NCI-H1436 (cell line): ENCODE results near the gene FBXL17.
"Not testable (repeated sequence)": the region's sequence is repeated elsewhere in the genome, so short reads cannot be mapped to it uniquely, and the experiment has no call there.

Experiments used
- DNase-seq: peaks from one replicate; lab custom pipeline; 2025; lab: John Stamatoyannopoulos, UW

The FBXL17 gene

DNA sequence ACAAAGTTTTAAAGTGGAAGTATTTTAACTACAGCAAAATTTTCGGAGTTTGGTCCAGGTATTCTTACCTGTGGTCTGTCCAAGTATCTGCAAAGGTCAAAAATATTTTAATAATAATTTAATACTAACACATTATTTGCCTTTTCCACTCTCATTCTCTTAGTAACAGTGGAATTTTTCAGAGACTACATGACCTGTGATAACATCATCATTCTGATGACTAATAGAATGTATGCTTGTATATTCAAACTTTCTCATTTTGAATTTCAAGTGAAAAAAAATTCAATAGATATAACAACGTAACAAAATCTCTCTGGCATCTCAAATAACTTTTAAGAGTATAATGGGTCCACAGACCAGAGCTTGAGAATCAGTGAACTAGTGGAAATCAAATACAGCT is 78.3 kb downstream of the FBXL17 start:
- no peak for DNase-seq

DNA sequence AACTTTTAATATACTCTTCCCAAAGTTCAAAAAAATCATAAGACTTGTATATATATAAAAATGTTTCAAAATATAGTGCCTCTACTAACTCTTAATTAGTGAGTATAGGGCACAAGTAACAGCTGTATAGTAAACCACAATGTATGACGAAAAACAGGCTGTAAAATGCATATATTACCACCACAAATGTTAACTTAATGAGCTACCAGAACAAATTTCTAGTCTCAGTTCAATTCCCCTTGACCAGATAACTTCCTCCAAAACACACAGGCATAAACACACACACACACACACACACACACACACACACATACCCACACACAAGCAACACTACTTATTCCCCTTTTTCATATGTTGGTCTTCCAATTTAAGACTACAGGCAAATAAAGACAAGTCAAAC is 78.8 kb downstream of the FBXL17 start:
- DNase-seq = no peak

- DNase-seq = no peak
Observed at GRCh38 chr5:108297042-108297601, 84.8 kb downstream of the FBXL17 start.

GRCh38 chr5:108295578-108296368 is 86.1 kb downstream of the FBXL17 start:
- DNase-seq = no peak

GRCh38 chr5:108280960-108281569 is 100.8 kb downstream of the FBXL17 start:
- DNase-seq = no peak

DNA sequence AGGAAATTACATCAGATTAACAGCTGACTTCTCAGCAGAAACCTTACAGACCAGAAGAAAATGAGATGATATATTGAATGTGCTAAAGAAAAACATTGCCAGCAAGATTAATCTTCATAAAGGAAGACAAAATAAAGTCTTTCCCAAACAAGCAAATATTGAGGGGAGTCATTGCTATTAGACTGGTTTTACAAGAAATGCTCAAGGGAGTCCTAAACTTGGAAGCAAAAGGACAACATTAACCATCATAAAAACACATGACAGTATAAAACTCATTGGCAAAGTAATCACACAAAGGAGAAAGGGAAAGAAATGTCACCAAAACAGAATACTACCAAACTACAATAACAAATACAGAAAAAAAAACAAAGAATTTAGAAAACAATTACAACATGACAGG is 101.7 kb downstream of the FBXL17 start:
- no peak for DNase-seq

DNA sequence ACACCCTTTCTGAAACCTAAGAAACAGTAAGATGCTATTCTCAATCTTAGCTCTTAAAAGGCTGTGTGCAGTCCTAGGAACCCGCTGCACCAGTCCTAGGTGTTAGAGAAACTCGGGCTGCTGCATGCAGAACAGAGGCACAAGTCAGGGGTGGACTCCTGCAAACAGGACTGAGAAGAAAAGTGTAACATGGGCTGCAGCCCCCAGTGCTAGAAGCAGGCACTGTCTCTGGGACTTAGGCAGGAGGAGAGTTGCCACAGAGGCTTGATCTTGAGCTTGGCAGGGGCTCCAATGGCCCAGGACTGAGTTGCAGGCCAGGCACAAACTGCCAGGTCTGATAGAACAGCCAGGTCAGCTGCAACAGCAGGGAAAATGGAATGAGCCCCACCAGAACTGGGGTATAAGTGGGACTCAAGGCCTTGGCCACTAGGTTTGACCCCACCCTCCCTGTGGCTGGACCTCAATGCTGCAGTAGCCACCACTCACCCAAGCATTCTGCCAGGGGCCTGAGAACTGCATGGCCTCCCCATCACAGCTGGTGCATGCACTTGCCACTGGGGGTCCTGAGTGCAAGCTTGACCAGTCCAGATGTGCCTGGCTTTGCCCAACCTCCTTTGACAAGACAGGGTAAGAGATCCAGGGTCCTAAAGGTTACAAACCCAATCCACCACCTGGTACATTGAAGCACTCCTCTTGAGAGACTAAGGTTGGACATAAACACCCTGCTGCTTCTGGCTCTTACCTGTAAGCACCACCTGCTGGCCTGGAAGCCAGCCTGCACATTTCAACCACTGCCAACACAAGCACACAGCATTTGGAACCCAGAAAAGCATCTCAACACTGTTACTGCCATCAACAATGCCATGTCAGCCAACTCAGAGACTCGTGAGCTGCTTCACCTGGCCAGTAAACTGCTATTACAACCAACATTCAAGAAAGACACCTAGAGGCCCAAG is 103.3 kb downstream of the FBXL17 start:
- DNase-seq = no peak

DNA sequence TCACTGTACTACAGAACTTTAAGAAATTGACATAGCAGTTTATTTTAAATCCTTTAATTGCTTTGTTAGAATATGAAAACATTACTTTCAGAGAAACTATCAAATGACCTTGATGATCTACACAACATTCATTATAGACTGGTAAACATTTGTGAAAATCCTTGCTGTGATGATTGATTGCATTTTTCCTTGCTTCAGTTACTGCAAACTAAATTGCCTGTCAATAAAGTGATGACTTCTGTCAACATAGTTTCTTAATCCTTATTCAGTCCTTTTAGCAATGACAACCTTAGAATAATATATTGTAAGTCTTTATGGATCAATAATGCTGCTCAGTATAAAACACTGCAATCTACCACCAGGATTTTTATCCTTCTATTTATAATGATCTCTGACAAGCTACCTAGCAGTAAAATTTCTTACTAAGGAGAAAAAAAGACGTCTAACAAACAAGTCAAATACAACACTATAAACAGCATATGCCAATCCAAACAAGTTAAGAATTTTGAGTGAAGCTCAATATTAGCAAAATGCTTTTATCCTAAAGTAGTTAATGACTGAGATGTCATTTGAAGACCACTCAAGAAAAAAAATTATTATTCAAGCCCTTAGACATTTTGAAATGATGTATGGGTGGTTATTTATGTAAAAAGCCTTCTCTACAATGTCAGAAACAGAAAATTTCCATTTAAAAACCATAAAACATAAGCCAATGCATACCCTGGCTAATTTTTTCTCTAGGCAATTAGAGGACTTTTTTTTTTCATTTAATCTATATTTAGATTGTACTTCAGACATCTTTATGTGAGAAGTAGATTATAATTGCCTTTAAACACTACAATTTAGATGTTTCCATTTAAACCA is 105.5 kb downstream of the FBXL17 start:
- no peak for DNase-seq

GRCh38 chr5:108274080-108274479 is 107.8 kb downstream of the FBXL17 start:
- DNase-seq = not testable (repeated sequence)

GRCh38 chr5:108271127-108271526 is 110.8 kb downstream of the FBXL17 start:
- no peak for DNase-seq

GRCh38 chr5:108266242-108266641 is 115.7 kb downstream of the FBXL17 start:
- DNase-seq = no peak

DNA sequence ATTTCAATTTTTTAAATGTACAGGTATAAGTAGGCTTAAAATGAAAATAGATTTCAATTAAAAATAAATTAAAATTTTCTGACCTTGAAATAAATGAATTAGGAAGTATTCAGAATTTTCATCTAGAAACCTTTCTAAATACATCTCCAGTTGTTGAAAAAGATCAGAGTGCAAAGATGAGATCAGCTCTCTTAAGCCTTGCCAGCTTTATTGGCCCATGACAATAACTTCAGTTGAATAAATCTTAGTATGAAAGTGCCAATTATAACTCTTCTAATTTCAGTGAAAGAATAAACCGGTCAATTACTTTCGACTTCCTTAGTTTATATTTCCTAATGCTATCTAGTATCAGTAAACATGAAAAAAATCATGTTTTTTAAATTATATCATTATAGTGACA is 117.4 kb downstream of the FBXL17 start:
- DNase-seq = no peak

- DNase-seq = no peak
Observed at GRCh38 chr5:108263338-108263737, 118.6 kb downstream of the FBXL17 start.

DNA sequence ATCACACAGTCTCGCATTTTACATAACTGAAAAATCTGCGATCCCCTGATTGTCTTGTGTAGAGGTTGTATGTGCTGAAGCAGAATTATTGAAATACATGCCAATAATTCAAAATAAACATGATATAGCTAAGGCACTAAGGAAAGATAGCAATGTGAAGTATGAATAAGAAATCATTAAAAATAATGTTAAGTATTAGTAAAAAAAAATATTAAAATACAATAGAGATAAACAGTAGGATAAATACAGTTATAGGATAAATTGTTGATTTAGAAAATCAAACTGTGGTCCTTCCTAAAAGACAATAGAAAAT is 121.1 kb downstream of the FBXL17 start:
- no peak for DNase-seq

- DNase-seq = peak; percentile 60
Observed at GRCh38 chr5:108260117-108260857, 121.6 kb downstream of the FBXL17 start.

DNA sequence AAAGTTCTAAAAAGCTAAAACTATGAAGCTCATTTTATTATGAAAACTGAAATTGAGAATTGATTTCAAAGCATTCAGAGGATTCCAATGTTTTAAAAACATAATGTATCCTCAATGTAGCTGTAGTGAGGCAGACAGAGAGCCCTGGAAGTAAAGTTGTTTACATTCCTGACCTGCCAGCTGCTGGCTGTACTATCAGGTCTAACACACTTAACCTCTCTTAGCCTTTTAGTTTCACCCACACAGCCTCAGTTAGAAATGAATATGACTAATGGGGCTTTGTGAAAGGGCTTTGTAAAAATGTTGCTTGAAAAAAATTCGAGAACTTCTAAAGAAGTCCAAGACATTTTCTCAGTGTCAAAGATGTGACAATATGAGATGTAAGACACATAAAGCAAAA is 122.6 kb downstream of the FBXL17 start:
- DNase-seq = no peak

- no peak for DNase-seq
Observed at GRCh38 chr5:108257996-108258395, 123.9 kb downstream of the FBXL17 start.

- DNase-seq = no peak
Observed at GRCh38 chr5:108255468-108255867, 126.4 kb downstream of the FBXL17 start.

DNA sequence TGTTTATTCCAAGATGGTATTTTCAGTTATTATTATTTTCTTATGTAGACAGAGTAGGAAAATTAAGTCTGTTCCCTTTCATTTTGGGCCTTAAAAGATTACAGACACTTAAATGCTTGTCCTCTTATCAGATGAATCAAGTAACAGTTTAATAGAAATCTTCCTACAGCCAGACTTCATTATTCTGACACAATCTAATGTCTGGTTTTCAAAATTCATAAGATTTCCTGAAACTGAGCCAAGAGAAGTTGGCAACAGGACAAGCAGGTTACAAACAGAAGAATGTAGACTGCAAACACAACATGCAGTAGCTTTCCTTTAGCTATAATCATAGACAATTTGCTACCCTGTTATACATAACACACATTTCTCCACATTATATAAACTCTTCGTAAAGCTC is 130.5 kb downstream of the FBXL17 start:
- no peak for DNase-seq

DNA sequence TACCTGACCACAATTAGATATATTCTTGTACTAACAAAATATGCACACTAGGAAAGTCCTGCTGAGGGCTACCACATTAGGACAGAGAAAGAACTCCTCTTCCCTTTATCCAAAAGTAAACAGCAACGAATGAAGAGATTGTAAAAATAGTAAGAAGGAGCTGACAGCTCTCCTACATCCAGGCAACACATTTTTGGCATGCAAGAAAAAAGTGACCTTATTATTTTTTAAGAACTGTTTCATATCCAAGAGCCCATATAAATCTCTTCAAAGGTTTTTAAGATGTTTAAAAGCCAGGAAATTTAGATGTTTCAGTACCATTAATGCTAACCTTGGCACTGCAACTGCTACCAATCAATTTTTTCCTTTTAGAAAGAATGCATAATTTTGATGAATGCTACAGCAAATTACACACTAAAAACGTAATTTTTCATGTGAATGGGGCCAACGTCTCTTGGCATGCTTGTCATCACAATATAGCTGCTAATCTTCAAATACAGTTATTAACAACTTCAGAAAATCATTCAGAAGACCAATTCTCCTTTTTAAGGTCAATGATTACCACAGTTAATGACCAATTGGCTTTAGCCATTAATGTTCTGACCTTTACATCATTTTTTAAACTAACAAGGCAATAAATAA is 132.0 kb downstream of the FBXL17 start:
- no peak for DNase-seq
